Pancreas (tissue), 10 donors: ENCODE results near the gene USP24. TPM values are rescaled to one million over a fixed set of nuclear protein-coding genes. Genes with fewer than 3 reads are reported as not detected.

ENCODE experiments used
- ATAC-seq, 4 donors: fragments of 200-7000 bp; cut with Tn5 transposase; one replicate each; pipeline versions ENCODE4 v1.8.0 to v1.9.1; 2020; ENCODE audit warnings: mild to moderate bottlenecking in 4 of 4, moderate library complexity in 4 of 4
- DNase-seq, 6 donors: peaks; one replicate each; pipeline ENCODE4 v3.0.0-alpha.2; 2020
- FAIRE-seq: peaks from 2 replicates; lab custom pipeline; 2012; peaks lifted over from hg19 to GRCh38; lab: Jason Lieb, UNC
- H3K27ac ChIP-seq, 4 donors: fragments of 200-600 bp; sonication (generic); 1 replicate in 3 of 4; 2 replicates in 1 of 4; pipeline versions ENCODE4 v1.5.0 to v1.8.0; 2020
- H3K27me3 ChIP-seq, 4 donors: fragments of 200-600 bp; one replicate each; pipeline ENCODE4 v1.8.0; 2021
- H3K36me3 ChIP-seq, 3 donors: fragments of 200-600 bp; sonication (generic) in 1 of 3; one replicate each; pipeline versions ENCODE4 v1.5.0 to v1.8.0; 2020 to 2021
- H3K4me1 ChIP-seq, 3 donors: fragments of 200-600 bp; one replicate each; pipeline ENCODE4 v1.8.0; 2021
- H3K4me3 ChIP-seq, 4 donors: fragments of 200-600 bp; sonication (generic) in 2 of 4; one replicate each; pipeline versions ENCODE4 v1.5.0 to v1.8.0; 2020 to 2021
- H3K9me3 ChIP-seq, 4 donors: fragments of 200-600 bp; one replicate each; pipeline ENCODE4 v1.8.0; 2021
- CTCF ChIP-seq, 4 donors: fragments of 200-600 bp; sonication (generic) in 3 of 4; IDR thresholded peaks; one replicate each; pipeline versions ENCODE4 v1.5.0 to v1.8.0; 2021; ENCODE audit warnings: antibody characterized with exemption in 4 of 4
- WGBS, 2 donors: extraction: QIAGEN DNeasy Blood & Tissue Kit; methylation state at CpG; one replicate each; pipeline ENCODE4 v1.1.7; 2013; 5-methylcytosine and 5-hydroxymethylcytosine counted together
- intact Hi-C, 3 donors: fragments of 100-400 bp; cut with DNase I; formaldehyde crosslinking; loops; one replicate each; pipeline versions ENCODE4 v1.11.1 to v1.14.2; 2022
- polyA plus RNA-seq, 2 donors: library from polyadenylated mRNA; stranded (reverse); fragments of 200-250 nt; gene quantifications; one replicate each; pipeline ENCODE4 v1.2.3, GENCODE V29; 2013
- total RNA-seq, 6 donors: library from RNA; stranded (reverse); fragmentation: NEBNext Ultra II Directional in 4 of 6; extraction: Animal tissue kit (Norgen Biotek cat#: 25700) in 4 of 6; gene quantifications; one replicate each; pipeline versions ENCODE4 v1.2.1 to v1.2.4, GENCODE V29; 2021 to 2023
- donor health status: healthy with polysubstance abuse.
- donor health status: DM: no; HTN: no; CAD: no; lungs with moderate emphysema.
- donor health status: DM: no; HTN: no; CAD: no.
- donor health status: control.
- donor health status: control.
- donor health status: Bipolar disorder and iron deficiency.
- donor health status: DM: yes; HTN: yes; CAD: no.
- donor health status: DM: no; HTN: no; CAD: no.
- donor health status: DM: no; HTN: no; CAD: no.
- donor health status: DM: yes; HTN: yes; CAD: no.

The USP24 gene
- total and polyA plus RNA-seq, 8 donors: 7.5 to 26.8 (median 14.5) TPM

GRCh38 chr1:55063577-55063942 is 151.6 kb downstream of the USP24 start:
- Histone ChIP-seq H3K4me1 (no peaks in the 10 kb centered on the region), H3K9me3 (no peaks in the 10 kb centered on the region), H3K27ac (no peak overlapping the region), H3K27me3 (no peaks in the 10 kb centered on the region), H3K36me3 (peaks cover 0 to 5% (median 0%) of the 10 kb centered on the region in 3 donors), H3K4me3 (no peak overlapping the region)
- TF ChIP-seq CTCF (IDR thresholded peaks at IDR 0.05): no peak
- intact Hi-C loops: no loop called here
- 79% methylated on average over 9 of the region's 9 CpGs for WGBS, 2 donors
- DNase-seq (no peak), FAIRE-seq (no peak), ATAC-seq (peak in 1 of 4 donors; percentile 15)

- Histone ChIP-seq H3K27ac (no peak overlapping the region), H3K4me3 (no peak overlapping the region), H3K4me1 (no peaks in the 10 kb centered on the region), H3K27me3 (no peaks in the 10 kb centered on the region), H3K9me3 (no peaks in the 10 kb centered on the region), H3K36me3 (peaks cover 0 to 5% (median 0%) of the 10 kb centered on the region in 3 donors)
- WGBS, 2 donors: 90% methylated on average over 29 of the region's 29 CpGs
- ATAC-seq: no peak
- no peak for FAIRE-seq
- intact Hi-C loops: no loop called here
- TF ChIP-seq CTCF (IDR thresholded peaks at IDR 0.05): no peak
- DNase-seq: peak in 2 of 6 donors; percentile 9 to 74
Observed at GRCh38 chr1:55062801-55063576, 152.2 kb downstream of the USP24 start.

GRCh38 chr1:55061706-55062321 is 153.3 kb downstream of the USP24 start:
- DNase-seq (peak in 1 of 6 donors; percentile 5), ATAC-seq (no peak), FAIRE-seq (no peak)
- Histone ChIP-seq H3K9me3 (no peaks in the 10 kb centered on the region), H3K36me3 (peaks cover 0 to 2% (median 0%) of the 10 kb centered on the region in 3 donors), H3K4me3 (no peak overlapping the region), H3K4me1 (no peaks in the 10 kb centered on the region), H3K27me3 (no peaks in the 10 kb centered on the region), H3K27ac (no peak overlapping the region)
- WGBS, 2 donors: 82 to 87% methylated on average over 4 of the region's 4 CpGs
- no peak for TF ChIP-seq CTCF (IDR thresholded peaks at IDR 0.05)
- intact Hi-C loops: no loop called here

- Histone ChIP-seq H3K4me1 (no peaks in the 10 kb centered on the region), H3K9me3 (no peaks in the 10 kb centered on the region), H3K27ac (no peak overlapping the region), H3K4me3 (no peak overlapping the region), H3K27me3 (no peaks in the 10 kb centered on the region), H3K36me3 (no peaks in the 10 kb centered on the region)
- intact Hi-C loops: no loop called here
- ATAC-seq (no peak), DNase-seq (peak in 1 of 6 donors; percentile 5), FAIRE-seq (no peak)
- WGBS, 2 donors: 83 to 88% methylated on average over 13 of the region's 13 CpGs
- TF ChIP-seq CTCF (IDR thresholded peaks at IDR 0.05): no peak
Observed at GRCh38 chr1:55061000-55061705, 154.0 kb downstream of the USP24 start.
